Stimulated activated naive B cell treated with anti-CD40 and anti-IgM and Interleukin-4, amounts not matched to agents 10 μg/mL and 1 μg/mL and 100 μg/mL, for 72 hours (primary cell): ENCODE measurements around the gene CCDC38.
"Not testable (repeated sequence)": the region's sequence is repeated elsewhere in the genome, so short reads cannot be mapped to it uniquely, and the experiment has no call there.

Experiments
- ATAC-seq, 2 donors: fragments of 150-1000 bp; cut with Tn5 transposase; replicated peaks; 2 replicates each; pipeline ENCODE4 v1.10.0; 2021; ENCODE audit warnings: moderate library complexity in 1 of 2
- DNase-seq: peaks from one replicate; pipeline ENCODE4 v3.0.0; 2021
- H3K27ac Mint-ChIP-seq: one replicate; pipeline ENCODE4 v1.8.0; 2022; ENCODE audit warnings: mild to moderate bottlenecking, mixed read lengths
- H3K27me3 Mint-ChIP-seq, 2 donors: one replicate each; pipeline ENCODE4 v1.8.0; 2022; ENCODE audit warnings: mixed read lengths in 2 of 2
- H3K36me3 Mint-ChIP-seq, 2 donors: one replicate each; pipeline ENCODE4 v1.8.0; 2022; ENCODE audit warnings: mixed read lengths in 2 of 2, mild to moderate bottlenecking in 1 of 2
- H3K4me1 Mint-ChIP-seq, 2 donors: one replicate each; pipeline ENCODE4 v1.8.0; 2022; ENCODE audit warnings: mixed read lengths in 2 of 2, mild to moderate bottlenecking in 1 of 2
- H3K4me3 Mint-ChIP-seq, 2 donors: one replicate each; pipeline ENCODE4 v1.8.0; 2022; ENCODE audit warnings: mild to moderate bottlenecking in 2 of 2, mixed read lengths in 2 of 2, moderate library complexity in 1 of 2
- H3K9me3 Mint-ChIP-seq, 2 donors: one replicate each; pipeline ENCODE4 v1.8.0; 2022; ENCODE audit warnings: mixed read lengths in 2 of 2, mild to moderate bottlenecking in 1 of 2

CCDC38 gene

GRCh38 chr12:95857799-95858198, 84.6 kb downstream of the CCDC38 start:
- ATAC-seq: no peak

GRCh38 chr12:95857156-95857555, 85.3 kb downstream of the CCDC38 start:
- DNase-seq (no peak), ATAC-seq (no peak)
- Mint-ChIP-seq H3K27ac (no peak overlapping the region), H3K4me1 (peaks cover 0 to 8% of the 10 kb centered on the region in 2 donors), H3K36me3 (peaks cover 5 to 12% of the 10 kb centered on the region in 2 donors), H3K9me3 (no peaks in the 10 kb centered on the region), H3K4me3 (no peak overlapping the region), H3K27me3 (peaks cover 14 to 29% of the 10 kb centered on the region in 2 donors)

More at GRCh38 chr12:95857799-95858198, 84.6 kb downstream of the CCDC38 start:
- Mint-ChIP-seq H3K9me3 (no peaks in the 10 kb centered on the region), H3K4me3 (no peak overlapping the region), H3K27me3 (peaks cover 10 to 23% of the 10 kb centered on the region in 2 donors), H3K4me1 (peaks cover 0 to 8% of the 10 kb centered on the region in 2 donors), H3K36me3 (peaks cover 9 to 18% of the 10 kb centered on the region in 2 donors), H3K27ac (no peak overlapping the region)
- no peak for DNase-seq

- H3K27me3 Mint-ChIP-seq: peaks cover 24 to 50% of the 10 kb centered on the region in 2 donors
- H3K4me1 Mint-ChIP-seq: no peaks in the 10 kb centered on the region
- no peaks in the 10 kb centered on the region for H3K36me3 Mint-ChIP-seq
- no peak overlapping the region for H3K27ac Mint-ChIP-seq
- no peaks in the 10 kb centered on the region for H3K9me3 Mint-ChIP-seq
- H3K4me3 Mint-ChIP-seq: no peak overlapping the region
- ATAC-seq (no peak), DNase-seq (no peak)
Measured at GRCh38 chr12:95852133-95852532, 90.3 kb downstream of the CCDC38 start.

- Mint-ChIP-seq H3K4me3 (no peak overlapping the region), H3K27me3 (peaks cover 27 to 54% of the 10 kb centered on the region in 2 donors), H3K9me3 (no peaks in the 10 kb centered on the region), H3K36me3 (no peaks in the 10 kb centered on the region), H3K4me1 (no peaks in the 10 kb centered on the region), H3K27ac (no peak overlapping the region)
- no peak for ATAC-seq
- DNase-seq: no peak
Measured at GRCh38 chr12:95851606-95852005, 90.8 kb downstream of the CCDC38 start.

- Mint-ChIP-seq H3K27ac (no peak overlapping the region), H3K4me1 (no peaks in the 10 kb centered on the region), H3K9me3 (no peaks in the 10 kb centered on the region), H3K4me3 (no peak overlapping the region), H3K36me3 (no peaks in the 10 kb centered on the region), H3K27me3 (peaks cover 22 to 61% of the 10 kb centered on the region in 2 donors)
- no peak for DNase-seq
- no peak for ATAC-seq
Measured at GRCh38 chr12:95848575-95849388, 93.6 kb downstream of the CCDC38 start.

- not testable (repeated sequence) for DNase-seq, H3K4me3 Mint-ChIP-seq, H3K27ac Mint-ChIP-seq, ATAC-seq, H3K9me3 Mint-ChIP-seq, H3K4me1 Mint-ChIP-seq, H3K36me3 Mint-ChIP-seq
- peaks cover 15 to 44% of the 10 kb centered on the region in 2 donors for H3K27me3 Mint-ChIP-seq
Measured at GRCh38 chr12:95842426-95842825, 100.0 kb downstream of the CCDC38 start.

- Mint-ChIP-seq H3K9me3 (no peaks in the 10 kb centered on the region), H3K4me3 (no peak overlapping the region), H3K27ac (no peak overlapping the region), H3K4me1 (peaks cover 0 to 1% of the 10 kb centered on the region in 2 donors), H3K36me3 (no peaks in the 10 kb centered on the region), H3K27me3 (peaks cover 14 to 35% of the 10 kb centered on the region in 2 donors)
- ATAC-seq (no peak), DNase-seq (no peak)
Measured at GRCh38 chr12:95838125-95838524, 104.3 kb downstream of the CCDC38 start.

GRCh38 chr12:95837240-95838038, 105.0 kb downstream of the CCDC38 start:
- Mint-ChIP-seq H3K27ac (no peak overlapping the region), H3K36me3 (no peaks in the 10 kb centered on the region), H3K27me3 (peaks cover 15 to 32% of the 10 kb centered on the region in 2 donors), H3K4me3 (no peak overlapping the region), H3K4me1 (peaks cover 0 to 1% of the 10 kb centered on the region in 2 donors), H3K9me3 (no peaks in the 10 kb centered on the region)
- no peak for DNase-seq
- ATAC-seq: no peak

GRCh38 chr12:95836630-95837239, 105.7 kb downstream of the CCDC38 start:
- Mint-ChIP-seq H3K4me3 (no peak overlapping the region), H3K36me3 (no peaks in the 10 kb centered on the region), H3K9me3 (no peaks in the 10 kb centered on the region), H3K4me1 (peaks cover 0 to 1% of the 10 kb centered on the region in 2 donors), H3K27me3 (peaks cover 19 to 36% of the 10 kb centered on the region in 2 donors), H3K27ac (no peak overlapping the region)
- DNase-seq (no peak), ATAC-seq (no peak)

- Mint-ChIP-seq H3K27me3 (peaks cover 19 to 36% of the 10 kb centered on the region in 2 donors), H3K4me1 (peaks cover 0 to 1% of the 10 kb centered on the region in 2 donors), H3K27ac (no peak overlapping the region), H3K36me3 (no peaks in the 10 kb centered on the region), H3K4me3 (no peak overlapping the region), H3K9me3 (no peaks in the 10 kb centered on the region)
- no peak for DNase-seq
- ATAC-seq: no peak
Measured at GRCh38 chr12:95836185-95836609, 106.2 kb downstream of the CCDC38 start.

- H3K9me3 Mint-ChIP-seq: no peaks in the 10 kb centered on the region
- ATAC-seq (no peak), DNase-seq (no peak)
- peaks cover 19 to 40% of the 10 kb centered on the region in 2 donors for H3K27me3 Mint-ChIP-seq
- H3K36me3 Mint-ChIP-seq: no peaks in the 10 kb centered on the region
- H3K27ac Mint-ChIP-seq: no peak overlapping the region
- H3K4me3 Mint-ChIP-seq: no peak overlapping the region
- H3K4me1 Mint-ChIP-seq: peaks cover 0 to 1% of the 10 kb centered on the region in 2 donors
Measured at GRCh38 chr12:95834572-95834971, 107.8 kb downstream of the CCDC38 start.

- Mint-ChIP-seq H3K9me3 (no peaks in the 10 kb centered on the region), H3K27me3 (peaks cover 20 to 22% of the 10 kb centered on the region in 2 donors), H3K36me3 (no peaks in the 10 kb centered on the region), H3K4me1 (no peaks in the 10 kb centered on the region), H3K27ac (no peak overlapping the region), H3K4me3 (no peak overlapping the region)
- no peak for DNase-seq
- ATAC-seq: no peak
Measured at GRCh38 chr12:95830335-95831089, 111.9 kb downstream of the CCDC38 start.

- H3K27me3 Mint-ChIP-seq: peaks cover 24% of the 10 kb centered on the region in 2 donors
- H3K27ac Mint-ChIP-seq: no peak overlapping the region
- DNase-seq (no peak), ATAC-seq (no peak)
- no peaks in the 10 kb centered on the region for H3K4me1 Mint-ChIP-seq
- no peak overlapping the region for H3K4me3 Mint-ChIP-seq
- H3K36me3 Mint-ChIP-seq: no peaks in the 10 kb centered on the region
- H3K9me3 Mint-ChIP-seq: no peaks in the 10 kb centered on the region
Measured at GRCh38 chr12:95829395-95829794, 113.0 kb downstream of the CCDC38 start.
